Gastrocnemius medialis (tissue), 4 donors: ENCODE measurements around the gene PNMA8C.

Source experiments
- POLR2A ChIP-seq, 2 donors: fragments of 450-650 bp; IDR thresholded peaks; one replicate each; pipeline ENCODE4 v1.6.1; 2017; ENCODE audit warnings: antibody characterized with exemption in 2 of 2, mild to moderate bottlenecking in 2 of 2, moderate library complexity in 2 of 2
- TF ChIP-seq, protein P1 (sequence below), 5 experiments: fragments of 450-650 bp in 3 of 5; fragments of 200-600 bp in 2 of 5; sonication (generic) in 2 of 5; IDR thresholded peaks in 4 of 5; conservative IDR thresholded peaks in 1 of 5; 1 replicate in 4 of 5; 2 replicates in 1 of 5; pipeline ENCODE4 v1.5.1; 2016 to 2019; ENCODE audit warnings: antibody characterized with exemption in 5 of 5, mild to moderate bottlenecking in 3 of 5, moderate library complexity in 3 of 5

DNA sequence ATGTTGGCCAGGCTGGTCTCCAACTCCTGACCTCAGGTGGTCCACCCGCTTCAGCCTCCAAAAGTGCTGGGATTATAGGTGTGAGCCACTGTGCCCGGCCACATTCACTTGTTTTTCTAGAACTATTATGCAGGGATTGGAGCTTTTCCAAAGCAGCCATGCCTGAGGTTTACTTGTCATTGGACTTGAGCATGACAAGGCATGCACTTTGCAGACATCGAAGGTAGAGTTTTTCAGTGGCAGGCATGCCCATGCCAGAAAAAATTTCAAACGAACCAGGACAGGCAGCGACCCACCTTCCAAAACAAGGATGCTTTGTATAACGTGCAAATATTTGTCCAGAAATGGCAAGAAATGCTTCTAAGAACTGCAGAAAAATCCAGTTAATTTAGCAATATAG is 24.9 kb upstream of the PNMA8C start:
- TF ChIP-seq, protein P1, sequence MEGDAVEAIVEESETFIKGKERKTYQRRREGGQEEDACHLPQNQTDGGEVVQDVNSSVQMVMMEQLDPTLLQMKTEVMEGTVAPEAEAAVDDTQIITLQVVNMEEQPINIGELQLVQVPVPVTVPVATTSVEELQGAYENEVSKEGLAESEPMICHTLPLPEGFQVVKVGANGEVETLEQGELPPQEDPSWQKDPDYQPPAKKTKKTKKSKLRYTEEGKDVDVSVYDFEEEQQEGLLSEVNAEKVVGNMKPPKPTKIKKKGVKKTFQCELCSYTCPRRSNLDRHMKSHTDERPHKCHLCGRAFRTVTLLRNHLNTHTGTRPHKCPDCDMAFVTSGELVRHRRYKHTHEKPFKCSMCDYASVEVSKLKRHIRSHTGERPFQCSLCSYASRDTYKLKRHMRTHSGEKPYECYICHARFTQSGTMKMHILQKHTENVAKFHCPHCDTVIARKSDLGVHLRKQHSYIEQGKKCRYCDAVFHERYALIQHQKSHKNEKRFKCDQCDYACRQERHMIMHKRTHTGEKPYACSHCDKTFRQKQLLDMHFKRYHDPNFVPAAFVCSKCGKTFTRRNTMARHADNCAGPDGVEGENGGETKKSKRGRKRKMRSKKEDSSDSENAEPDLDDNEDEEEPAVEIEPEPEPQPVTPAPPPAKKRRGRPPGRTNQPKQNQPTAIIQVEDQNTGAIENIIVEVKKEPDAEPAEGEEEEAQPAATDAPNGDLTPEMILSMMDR (IDR thresholded peaks at IDR 0.05 in 4 of 5, conservative IDR thresholded peaks at IDR 0.05 in 1 of 5): no peak
- TF ChIP-seq POLR2A (IDR thresholded peaks at IDR 0.05): no peak
